Measurements from ENCODE around the gene MAP3K5. TPM values are rescaled to one million over a fixed set of nuclear protein-coding genes. Genes with fewer than 3 reads are reported as not detected.
"Not testable (repeated sequence)": the region's sequence is repeated elsewhere in the genome, so short reads cannot be mapped to it uniquely, and the experiment has no call there.

The MAP3K5 gene
- total RNA-seq, 2 experiments from 2014 or later: 6.7 to 7.3 TPM

- ATAC-seq (no peak), DNase-seq (no peak)
- intact Hi-C loops (cut with DNase I, micrococcal nuclease): no loop called here
- POLR2A ChIA-PET: no interaction called here
- Mint-ChIP-seq H3K4me1 (peaks cover 17% of the 10 kb centered on the region), H3K9me3 (ENCODE audit: low read depth) (no peaks in the 10 kb centered on the region), H3K27me3 (no peaks in the 10 kb centered on the region), H3K27ac (no peak overlapping the region), H3K36me3 (ENCODE audit: low read depth) (peaks cover 4% of the 10 kb centered on the region), H3K4me3 (no peak overlapping the region)
- CTCF ChIA-PET: no interaction called here
These were observed 96.0 kb downstream of the MAP3K5 start for GRCh38 chr6:136696238-136696637.

- H3K4me1 Mint-ChIP-seq: peaks cover 9% of the 10 kb centered on the region
- DNase-seq (no peak), ATAC-seq (no peak)
- intact Hi-C loops (cut with DNase I, micrococcal nuclease): no loop called here
- H3K27me3 Mint-ChIP-seq: no peaks in the 10 kb centered on the region
- ChIA-PET POLR2A (no interaction called here), CTCF (no interaction called here)
- H3K36me3 Mint-ChIP-seq (ENCODE audit: low read depth): peaks cover 6% of the 10 kb centered on the region
- H3K27ac Mint-ChIP-seq: no peak overlapping the region
- H3K9me3 Mint-ChIP-seq (ENCODE audit: low read depth): no peaks in the 10 kb centered on the region
- no peak overlapping the region for H3K4me3 Mint-ChIP-seq
These were observed 96.9 kb downstream of the MAP3K5 start for GRCh38 chr6:136695412-136695811.

GRCh38 chr6:136693090-136693489, 99.2 kb downstream of the MAP3K5 start:
- no peak for ATAC-seq
- intact Hi-C loops (cut with DNase I, micrococcal nuclease): no loop called here
- ChIA-PET POLR2A (no interaction called here), CTCF (interaction anchor here (0.6 to 1.6 kb wide), 2 partner anchors 48 to 336 kb away, joined by 4 read pairs; no protein-coding TSS in a partner anchor)
- H3K4me3 Mint-ChIP-seq: no peak overlapping the region
- no peak for DNase-seq
- H3K9me3 Mint-ChIP-seq (ENCODE audit: low read depth): no peaks in the 10 kb centered on the region
- H3K27ac Mint-ChIP-seq: no peak overlapping the region
- H3K36me3 Mint-ChIP-seq (ENCODE audit: low read depth): peaks cover 13% of the 10 kb centered on the region
- H3K27me3 Mint-ChIP-seq: no peaks in the 10 kb centered on the region
- H3K4me1 Mint-ChIP-seq: no peaks in the 10 kb centered on the region

- CTCF ChIA-PET; H3K4me1 Mint-ChIP-seq; ATAC-seq; H3K27ac Mint-ChIP-seq; H3K4me3 Mint-ChIP-seq; H3K9me3 Mint-ChIP-seq (ENCODE audit: low read depth); H3K27me3 Mint-ChIP-seq; POLR2A ChIA-PET; DNase-seq; intact Hi-C loops (cut with DNase I, micrococcal nuclease): not testable (repeated sequence)
- peaks cover 26% of the 10 kb centered on the region for H3K36me3 Mint-ChIP-seq (ENCODE audit: low read depth)
These were observed 104.4 kb downstream of the MAP3K5 start for GRCh38 chr6:136687894-136688293.

GRCh38 chr6:136685540-136686108, 106.7 kb downstream of the MAP3K5 start:
- Mint-ChIP-seq H3K27ac (no peak overlapping the region), H3K4me1 (no peaks in the 10 kb centered on the region), H3K9me3 (ENCODE audit: low read depth) (peaks cover 5% of the 10 kb centered on the region), H3K27me3 (no peaks in the 10 kb centered on the region), H3K4me3 (no peak overlapping the region), H3K36me3 (ENCODE audit: low read depth) (peaks cover 26% of the 10 kb centered on the region)
- DNase-seq (no peak), ATAC-seq (no peak)
- intact Hi-C loops (cut with DNase I, micrococcal nuclease): no loop called here
- CTCF ChIA-PET: interaction anchor here (0.6 kb wide), 1 partner anchor 1433 kb away, joined by 3 read pairs; no protein-coding TSS in a partner anchor
- POLR2A ChIA-PET: no interaction called here

GRCh38 chr6:136684466-136684865, 107.8 kb downstream of the MAP3K5 start:
- no peaks in the 10 kb centered on the region for H3K27me3 Mint-ChIP-seq
- peaks cover 26% of the 10 kb centered on the region for H3K36me3 Mint-ChIP-seq (ENCODE audit: low read depth)
- H3K4me1 Mint-ChIP-seq: no peaks in the 10 kb centered on the region
- CTCF ChIA-PET: no interaction called here
- no peak overlapping the region for H3K27ac Mint-ChIP-seq
- no peak overlapping the region for H3K4me3 Mint-ChIP-seq
- peaks cover 5% of the 10 kb centered on the region for H3K9me3 Mint-ChIP-seq (ENCODE audit: low read depth)
- intact Hi-C loops (cut with DNase I, micrococcal nuclease): no loop called here
- ATAC-seq: no peak
- POLR2A ChIA-PET: interaction anchor here (0.7 kb wide), 1 partner anchor 9 kb away, joined by 3 read pairs; no protein-coding TSS in a partner anchor
- DNase-seq: no peak

GRCh38 chr6:136683209-136683941, 108.9 kb downstream of the MAP3K5 start:
- Mint-ChIP-seq H3K4me3 (no peak overlapping the region), H3K4me1 (no peaks in the 10 kb centered on the region)

GRCh38 chr6:136682292-136682691, 110.0 kb downstream of the MAP3K5 start:
- H3K4me1 Mint-ChIP-seq: no peaks in the 10 kb centered on the region

More at GRCh38 chr6:136683209-136683941, 108.9 kb downstream of the MAP3K5 start:
- Mint-ChIP-seq H3K9me3 (ENCODE audit: low read depth) (peaks cover 5% of the 10 kb centered on the region), H3K27me3 (no peaks in the 10 kb centered on the region), H3K36me3 (ENCODE audit: low read depth) (peaks cover 20% of the 10 kb centered on the region), H3K27ac (no peak overlapping the region)
- no peak for DNase-seq
- intact Hi-C loops (cut with DNase I, micrococcal nuclease): no loop called here
- ChIA-PET POLR2A (no interaction called here), CTCF (no interaction called here)
- no peak for ATAC-seq

GRCh38 chr6:136677822-136678221, 114.5 kb downstream of the MAP3K5 start:
- Mint-ChIP-seq H3K9me3 (ENCODE audit: low read depth) (peaks cover 9% of the 10 kb centered on the region), H3K36me3 (ENCODE audit: low read depth) (peaks cover 11% of the 10 kb centered on the region), H3K4me1 (no peaks in the 10 kb centered on the region), H3K27me3 (no peaks in the 10 kb centered on the region), H3K4me3 (no peak overlapping the region), H3K27ac (no peak overlapping the region)
- DNase-seq (no peak), ATAC-seq (no peak)
- ChIA-PET CTCF (interaction anchor here (2.1 kb wide), 1 partner anchor 114 kb away, joined by 5 read pairs; the partner anchor contains the start of gene MAP3K5), POLR2A (no interaction called here)
- intact Hi-C loops (cut with DNase I, micrococcal nuclease): no loop called here

More at GRCh38 chr6:136682292-136682691, 110.0 kb downstream of the MAP3K5 start:
- DNase-seq (no peak), ATAC-seq (no peak)
- Mint-ChIP-seq H3K27me3 (no peaks in the 10 kb centered on the region), H3K36me3 (ENCODE audit: low read depth) (peaks cover 12% of the 10 kb centered on the region), H3K27ac (no peak overlapping the region), H3K9me3 (ENCODE audit: low read depth) (peaks cover 2% of the 10 kb centered on the region), H3K4me3 (no peak overlapping the region)
- intact Hi-C loops (cut with DNase I, micrococcal nuclease): no loop called here
- POLR2A ChIA-PET: interaction anchor here (0.6 kb wide), 1 partner anchor 116 kb away, joined by 10 read pairs; no protein-coding TSS in a partner anchor
- CTCF ChIA-PET: interaction anchor here (0.6 kb wide), 1 partner anchor 281 kb away, joined by 3 read pairs; no protein-coding TSS in a partner anchor

GRCh38 chr6:136677344-136677743, 114.9 kb downstream of the MAP3K5 start:
- no peak overlapping the region for H3K27ac Mint-ChIP-seq
- intact Hi-C loops (cut with DNase I, micrococcal nuclease): no loop called here
- peaks cover 9% of the 10 kb centered on the region for H3K9me3 Mint-ChIP-seq (ENCODE audit: low read depth)
- ATAC-seq: no peak
- POLR2A ChIA-PET: no interaction called here
- CTCF ChIA-PET: interaction anchor here (0.6 to 2.1 kb wide), 2 partner anchors 13 to 115 kb away, joined by 3 to 5 read pairs; partner anchors contain the start of gene MAP3K5
- no peaks in the 10 kb centered on the region for H3K4me1 Mint-ChIP-seq
- no peaks in the 10 kb centered on the region for H3K27me3 Mint-ChIP-seq
- DNase-seq: no peak
- no peak overlapping the region for H3K4me3 Mint-ChIP-seq
- peaks cover 11% of the 10 kb centered on the region for H3K36me3 Mint-ChIP-seq (ENCODE audit: low read depth)

- ChIA-PET POLR2A (interaction anchor here (1.0 kb wide), 1 partner anchor 9 kb away, joined by 3 read pairs; no protein-coding TSS in a partner anchor), CTCF (interaction anchor here (0.7 to 1.0 kb wide), 2 partner anchors 31 to 989 kb away, joined by 3 read pairs; no protein-coding TSS in a partner anchor)
- no peak overlapping the region for H3K27ac Mint-ChIP-seq
- no peaks in the 10 kb centered on the region for H3K27me3 Mint-ChIP-seq
- H3K36me3 Mint-ChIP-seq (ENCODE audit: low read depth): peaks cover 9% of the 10 kb centered on the region
- H3K4me1 Mint-ChIP-seq: no peaks in the 10 kb centered on the region
- DNase-seq (no peak), ATAC-seq (no peak)
- intact Hi-C loops (cut with DNase I, micrococcal nuclease): no loop called here
- H3K4me3 Mint-ChIP-seq: no peak overlapping the region
- peaks cover 9% of the 10 kb centered on the region for H3K9me3 Mint-ChIP-seq (ENCODE audit: low read depth)
These were observed 116.2 kb downstream of the MAP3K5 start for GRCh38 chr6:136676075-136676474.

- Mint-ChIP-seq H3K4me1 (no peaks in the 10 kb centered on the region), H3K9me3 (ENCODE audit: low read depth) (peaks cover 9% of the 10 kb centered on the region), H3K27ac (no peak overlapping the region), H3K36me3 (ENCODE audit: low read depth) (peaks cover 12% of the 10 kb centered on the region), H3K4me3 (no peak overlapping the region), H3K27me3 (no peaks in the 10 kb centered on the region)
- DNase-seq (no peak), ATAC-seq (no peak)
- ChIA-PET CTCF (no interaction called here), POLR2A (no interaction called here)
- intact Hi-C loops (cut with DNase I, micrococcal nuclease): no loop called here
These were observed 118.7 kb downstream of the MAP3K5 start for GRCh38 chr6:136673571-136673970.

All from activated CD4-positive, alpha-beta T cell treated with anti-CD3 and anti-CD28 coated beads for 36 hours (primary cell).